ENCODE measurements around the gene BCL2.
"Not testable (repeated sequence)": the region's sequence is repeated elsewhere in the genome, so short reads cannot be mapped to it uniquely, and the experiment has no call there.

Gene BCL2

DNA sequence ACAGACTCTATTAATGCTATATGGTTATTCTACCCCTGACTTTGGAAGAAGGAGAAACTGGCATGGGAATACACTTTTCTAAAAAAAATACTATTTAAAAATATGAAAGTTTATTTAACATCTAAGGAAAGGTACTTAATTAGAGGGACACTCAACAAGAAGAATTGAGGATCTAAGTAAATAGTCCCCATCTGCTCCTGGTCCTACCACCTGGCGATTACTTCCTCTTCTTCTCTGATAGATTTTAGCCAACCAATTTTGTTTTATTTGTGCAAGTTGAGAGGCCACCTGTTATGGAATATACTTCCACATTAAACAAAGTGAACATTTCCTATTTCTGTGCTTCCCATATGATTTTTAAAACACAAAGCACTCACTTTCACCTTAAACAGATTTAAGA lies 111.7 kb downstream of the BCL2 start:
- no peak overlapping the region for H3K4me3 ChIP-seq (ENCODE audit: low read length)
- TF ChIP-seq, protein P1, sequence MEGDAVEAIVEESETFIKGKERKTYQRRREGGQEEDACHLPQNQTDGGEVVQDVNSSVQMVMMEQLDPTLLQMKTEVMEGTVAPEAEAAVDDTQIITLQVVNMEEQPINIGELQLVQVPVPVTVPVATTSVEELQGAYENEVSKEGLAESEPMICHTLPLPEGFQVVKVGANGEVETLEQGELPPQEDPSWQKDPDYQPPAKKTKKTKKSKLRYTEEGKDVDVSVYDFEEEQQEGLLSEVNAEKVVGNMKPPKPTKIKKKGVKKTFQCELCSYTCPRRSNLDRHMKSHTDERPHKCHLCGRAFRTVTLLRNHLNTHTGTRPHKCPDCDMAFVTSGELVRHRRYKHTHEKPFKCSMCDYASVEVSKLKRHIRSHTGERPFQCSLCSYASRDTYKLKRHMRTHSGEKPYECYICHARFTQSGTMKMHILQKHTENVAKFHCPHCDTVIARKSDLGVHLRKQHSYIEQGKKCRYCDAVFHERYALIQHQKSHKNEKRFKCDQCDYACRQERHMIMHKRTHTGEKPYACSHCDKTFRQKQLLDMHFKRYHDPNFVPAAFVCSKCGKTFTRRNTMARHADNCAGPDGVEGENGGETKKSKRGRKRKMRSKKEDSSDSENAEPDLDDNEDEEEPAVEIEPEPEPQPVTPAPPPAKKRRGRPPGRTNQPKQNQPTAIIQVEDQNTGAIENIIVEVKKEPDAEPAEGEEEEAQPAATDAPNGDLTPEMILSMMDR (conservative IDR thresholded peaks at IDR 0.05; ENCODE audit: low read length): no peak
- no peak for DNase-seq (ENCODE audit: low read depth)

DNA sequence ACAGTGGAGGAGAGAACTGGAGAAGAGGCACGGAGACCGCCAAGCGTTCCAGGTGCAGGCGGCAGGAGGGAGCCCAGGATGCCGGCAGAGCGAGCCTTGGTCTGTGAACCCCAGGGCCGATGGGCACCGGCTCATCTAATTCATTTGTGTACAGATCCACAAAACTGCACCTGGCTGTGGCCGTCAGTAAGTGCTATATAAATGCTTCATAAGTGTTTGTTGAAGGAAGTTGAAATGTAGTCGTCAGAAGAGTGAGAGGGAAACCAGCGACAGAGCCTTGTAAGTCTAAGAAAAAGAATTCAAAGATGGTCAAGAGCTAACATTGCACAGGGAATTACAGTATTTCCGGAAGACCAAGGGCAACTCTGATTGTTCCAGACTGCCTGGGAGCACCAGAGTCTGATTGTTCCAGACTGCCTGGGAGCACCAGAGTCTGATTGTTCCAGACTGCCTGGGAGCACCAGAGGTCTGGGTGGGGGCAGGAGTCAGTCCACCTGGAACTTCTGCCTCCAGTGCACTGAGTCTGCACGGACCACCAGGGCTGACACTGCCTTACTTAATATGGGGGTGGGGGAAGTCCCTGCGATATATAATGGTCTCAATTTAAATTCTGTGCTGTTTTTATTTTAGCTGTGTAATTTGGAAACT lies 112.3 kb downstream of the BCL2 start:
- TF ChIP-seq, protein P1 (conservative IDR thresholded peaks at IDR 0.05; ENCODE audit: low read length): no peak
- H3K4me3 ChIP-seq (ENCODE audit: low read length): no peak overlapping the region
- DNase-seq (ENCODE audit: low read depth): no peak

DNA sequence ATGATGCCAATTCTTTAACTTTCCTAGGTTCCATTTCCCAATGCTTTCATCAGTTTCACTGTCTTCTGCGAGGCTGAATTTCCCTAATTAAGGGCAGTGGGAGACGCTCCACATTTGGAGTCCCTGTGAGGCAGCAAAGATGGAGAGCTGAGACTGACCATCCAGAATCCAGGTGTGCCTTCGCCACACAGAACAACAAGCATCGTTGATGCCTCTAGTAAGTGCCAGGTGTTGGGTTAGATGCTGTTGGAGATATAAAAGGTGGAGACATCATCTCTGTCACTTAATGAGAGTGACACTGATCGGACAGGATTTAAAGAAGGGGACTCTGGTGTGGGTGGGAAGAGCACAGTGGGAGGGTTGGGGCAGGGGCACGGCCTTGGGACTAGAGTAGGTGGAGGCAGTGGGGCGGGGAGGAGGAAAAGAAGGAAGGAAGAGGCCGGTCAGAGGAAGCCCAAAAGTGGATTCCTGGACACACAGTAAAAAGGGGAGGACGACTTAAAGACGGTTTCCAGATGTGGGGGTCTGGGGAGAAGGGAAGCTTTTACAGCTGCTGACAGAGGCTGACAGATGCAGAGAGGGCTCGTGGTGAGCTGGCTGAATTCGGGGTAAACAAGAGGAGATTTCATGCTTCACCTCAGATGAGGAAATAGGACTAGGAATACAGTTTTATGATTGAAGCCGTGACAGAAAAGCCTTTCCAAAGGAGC lies 113.0 kb downstream of the BCL2 start:
- no peak for DNase-seq (ENCODE audit: low read depth)
- TF ChIP-seq, protein P1 (conservative IDR thresholded peaks at IDR 0.05; ENCODE audit: low read length): no peak
- H3K4me3 ChIP-seq (ENCODE audit: low read length): no peak overlapping the region

DNA sequence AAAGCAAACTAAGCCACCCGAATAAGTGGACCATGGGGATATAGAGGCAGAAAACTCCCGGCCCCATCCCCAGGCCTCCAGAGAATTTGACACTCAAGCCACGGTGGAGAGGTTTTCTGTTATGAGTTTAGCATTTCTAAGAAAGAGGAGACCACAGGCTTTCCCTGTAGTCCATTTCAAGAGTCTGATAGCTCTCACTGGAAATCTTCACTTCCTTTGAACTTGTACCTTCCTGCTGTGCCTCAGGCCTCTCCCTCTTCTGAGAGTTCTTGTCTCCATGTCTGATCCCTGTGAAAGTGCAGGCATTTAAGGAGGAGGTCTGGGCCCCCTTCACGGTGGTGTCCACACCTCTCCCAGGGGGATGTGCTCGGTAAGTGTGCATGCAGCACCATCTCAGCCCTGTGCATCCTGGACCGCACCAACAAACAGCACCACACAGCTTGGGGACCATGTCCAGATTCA lies 113.7 kb downstream of the BCL2 start:
- TF ChIP-seq, protein P1 (conservative IDR thresholded peaks at IDR 0.05; ENCODE audit: low read length): no peak
- DNase-seq (ENCODE audit: low read depth): no peak
- no peak overlapping the region for H3K4me3 ChIP-seq (ENCODE audit: low read length)

DNA sequence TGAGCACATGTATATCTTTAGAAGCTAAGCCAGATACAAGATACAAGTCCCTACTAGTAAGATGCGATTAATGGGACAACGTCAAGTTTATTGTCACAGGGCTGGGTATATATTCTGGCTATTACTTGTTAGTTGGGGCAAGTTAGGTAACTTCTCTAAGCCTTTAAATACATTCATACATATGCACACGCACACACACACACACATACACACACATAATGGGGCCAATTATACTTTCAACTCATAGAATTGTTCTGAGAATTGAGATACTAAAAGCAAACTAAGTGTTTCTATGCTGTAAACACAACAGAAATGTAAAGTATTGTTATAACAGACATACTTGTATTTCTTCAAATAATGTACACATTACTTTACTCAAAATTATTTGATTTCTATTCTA lies 116.1 kb downstream of the BCL2 start:
- no peak for DNase-seq (ENCODE audit: low read depth)
- no peak overlapping the region for H3K4me3 ChIP-seq (ENCODE audit: low read length)
- TF ChIP-seq, protein P1 (conservative IDR thresholded peaks at IDR 0.05; ENCODE audit: low read length): no peak

DNA sequence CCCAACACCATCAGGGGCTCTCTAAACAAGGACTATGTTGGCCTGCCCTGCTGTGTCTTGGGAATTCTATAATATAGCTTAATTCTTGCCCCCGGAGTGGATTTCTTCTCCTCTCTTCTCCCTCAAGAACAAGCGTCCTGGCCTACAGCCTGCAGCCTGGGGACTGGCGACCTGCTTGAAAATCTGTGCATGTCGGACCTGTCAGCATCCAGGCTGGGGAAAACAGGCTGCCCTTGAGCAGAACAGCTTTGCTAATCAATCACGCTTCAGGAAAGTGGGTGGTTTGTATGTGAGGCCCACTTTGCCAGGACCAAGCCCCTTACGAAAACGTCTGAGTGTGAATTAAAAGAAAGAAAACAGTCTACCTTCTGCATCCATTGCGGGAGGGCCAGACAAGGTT lies 116.7 kb downstream of the BCL2 start:
- H3K4me3 ChIP-seq (ENCODE audit: low read length): no peak overlapping the region
- DNase-seq (ENCODE audit: low read depth): no peak
- TF ChIP-seq, protein P1 (conservative IDR thresholded peaks at IDR 0.05; ENCODE audit: low read length): no peak

DNA sequence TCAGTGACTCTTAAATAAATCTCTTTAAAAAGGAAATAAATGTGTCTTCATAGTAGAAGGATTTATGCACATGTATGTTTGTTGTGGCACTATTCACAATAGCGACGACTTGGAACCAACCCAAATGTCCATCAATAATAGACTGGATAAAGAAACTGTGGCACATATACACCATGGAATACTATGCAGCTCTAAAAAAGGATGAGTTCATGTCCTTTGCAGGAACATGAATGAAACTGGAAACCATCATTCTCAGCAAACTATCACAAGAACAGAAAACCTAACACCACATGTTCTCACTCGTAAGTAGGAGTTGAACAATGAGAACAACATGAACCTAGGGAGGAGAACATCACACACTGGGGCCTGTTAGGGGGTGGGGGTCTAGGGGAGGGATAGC lies 118.1 kb downstream of the BCL2 start:
- H3K4me3 ChIP-seq (ENCODE audit: low read length); DNase-seq (ENCODE audit: low read depth): not testable (repeated sequence)

Data from AG10803 (cell line).